ENCODE measurements around the gene PRKCH.
A peak's percentile ranks its signal among the peaks of the same experiment; 100 is the strongest.

The PRKCH gene

GRCh38 chr14:61430066-61430757 lies 108.8 kb downstream of the PRKCH start:
- DNase-seq, result no peak

GRCh38 chr14:61433169-61433568 lies 111.8 kb downstream of the PRKCH start:
- no peak for DNase-seq

- no peak for DNase-seq
Observed at GRCh38 chr14:61433828-61434227, 112.4 kb downstream of the PRKCH start.

- peak; percentile 76 for DNase-seq
Observed at GRCh38 chr14:61434311-61434710, 112.9 kb downstream of the PRKCH start.

- no peak for DNase-seq
Observed at GRCh38 chr14:61435563-61436337, 114.4 kb downstream of the PRKCH start.

- no peak for DNase-seq
Observed at GRCh38 chr14:61437381-61437780, 116.0 kb downstream of the PRKCH start.

- DNase-seq, result no peak
Observed at GRCh38 chr14:61438036-61438435, 116.7 kb downstream of the PRKCH start.

GRCh38 chr14:61438497-61438859 lies 117.1 kb downstream of the PRKCH start:
- no peak for DNase-seq

- DNase-seq, result peak; percentile 78
Observed at GRCh38 chr14:61438860-61439765, 117.7 kb downstream of the PRKCH start.

GRCh38 chr14:61439779-61440418 lies 118.5 kb downstream of the PRKCH start:
- no peak for DNase-seq

- no peak for DNase-seq
Observed at GRCh38 chr14:61443481-61443880, 122.1 kb downstream of the PRKCH start.

GRCh38 chr14:61444215-61444768 lies 122.9 kb downstream of the PRKCH start:
- no peak for DNase-seq

- DNase-seq, result no peak
Observed at GRCh38 chr14:61451491-61451890, 130.1 kb downstream of the PRKCH start.

GRCh38 chr14:61451891-61452400 lies 130.6 kb downstream of the PRKCH start:
- no peak for DNase-seq

- DNase-seq, result no peak
Observed at GRCh38 chr14:61452452-61452851, 131.1 kb downstream of the PRKCH start.

GRCh38 chr14:61453103-61453767 lies 131.9 kb downstream of the PRKCH start:
- no peak for DNase-seq

GRCh38 chr14:61454545-61454944 lies 133.2 kb downstream of the PRKCH start:
- no peak for DNase-seq

- no peak for DNase-seq
Observed at GRCh38 chr14:61455351-61455750, 134.0 kb downstream of the PRKCH start.

GRCh38 chr14:61456720-61457119 lies 135.3 kb downstream of the PRKCH start:
- DNase-seq, result peak; percentile 81

- DNase-seq, result no peak
Observed at GRCh38 chr14:61458766-61459165, 137.4 kb downstream of the PRKCH start.

GRCh38 chr14:61459229-61459628 lies 137.8 kb downstream of the PRKCH start:
- DNase-seq, result no peak

GRCh38 chr14:61460063-61460462 lies 138.7 kb downstream of the PRKCH start:
- DNase-seq, result no peak
